Activated naive CD8-positive, alpha-beta T cell treated with anti-CD3 and anti-CD28 coated beads for 36 hours (primary cell): ENCODE results near the gene SLC1A5. TPM values are rescaled to one million over a fixed set of nuclear protein-coding genes. Genes with fewer than 3 reads are reported as not detected.
"Not testable (repeated sequence)": the region's sequence is repeated elsewhere in the genome, so short reads cannot be mapped to it uniquely, and the experiment has no call there.

Experiments
- DNase-seq: peaks from one replicate; pipeline ENCODE4 v3.0.0; 2021
- H3K27ac Mint-ChIP-seq: one replicate; pipeline ENCODE4 v1.8.0; 2022; ENCODE audit warnings: mild to moderate bottlenecking, moderate library complexity, mixed read lengths
- H3K27me3 Mint-ChIP-seq: one replicate; pipeline ENCODE4 v1.8.0; 2022; ENCODE audit warnings: mild to moderate bottlenecking, mixed read lengths
- H3K36me3 Mint-ChIP-seq: one replicate; pipeline ENCODE4 v1.8.0; 2021; ENCODE audit warnings: mild to moderate bottlenecking, mixed read lengths
- H3K4me1 Mint-ChIP-seq: one replicate; pipeline ENCODE4 v1.8.0; 2021; ENCODE audit warnings: mixed read lengths
- H3K4me3 Mint-ChIP-seq: one replicate; pipeline ENCODE4 v1.8.0; 2022; ENCODE audit warnings: mild to moderate bottlenecking, moderate library complexity, mixed read lengths
- H3K9me3 Mint-ChIP-seq: one replicate; pipeline ENCODE4 v1.8.0; 2022; ENCODE audit warnings: mixed read lengths
- total RNA-seq, 2 experiments: library from RNA; stranded (reverse); gene quantifications; one replicate each; pipeline ENCODE4 v1.2.3, GENCODE V29; 2021

The SLC1A5 gene
- total RNA-seq, 2 experiments from 2014 or later: 299 to 309 TPM

GRCh38 chr19:46785054-46785979 lies 3.1 kb downstream of the SLC1A5 start:
- Mint-ChIP-seq H3K4me1 (peaks cover 33% of the 10 kb centered on the region), H3K27ac (peak overlapping the region; percentile 98), H3K36me3 (peaks cover 65% of the 10 kb centered on the region)

GRCh38 chr19:46784262-46785053 lies 3.9 kb downstream of the SLC1A5 start:
- peak; percentile 84 for DNase-seq
- Mint-ChIP-seq H3K4me3 (peak overlapping the region; percentile 92), H3K27ac (peak overlapping the region; percentile 98), H3K27me3 (no peaks in the 10 kb centered on the region), H3K4me1 (peaks cover 33% of the 10 kb centered on the region), H3K9me3 (no peaks in the 10 kb centered on the region), H3K36me3 (peaks cover 69% of the 10 kb centered on the region)

More at GRCh38 chr19:46785054-46785979, 3.1 kb downstream of the SLC1A5 start:
- Mint-ChIP-seq H3K27me3 (no peaks in the 10 kb centered on the region), H3K9me3 (no peaks in the 10 kb centered on the region), H3K4me3 (peak overlapping the region; percentile 92)
- no peak for DNase-seq

- Mint-ChIP-seq H3K9me3 (no peaks in the 10 kb centered on the region), H3K4me3 (peak overlapping the region; percentile 92), H3K4me1 (peaks cover 28% of the 10 kb centered on the region), H3K27ac (peak overlapping the region; percentile 98), H3K27me3 (no peaks in the 10 kb centered on the region), H3K36me3 (peaks cover 72% of the 10 kb centered on the region)
- no peak for DNase-seq
Observed at GRCh38 chr19:46783670-46784069, 4.7 kb downstream of the SLC1A5 start.

GRCh38 chr19:46782355-46783019 lies 5.9 kb downstream of the SLC1A5 start:
- Mint-ChIP-seq H3K27ac (peak overlapping the region; percentile 75), H3K4me3 (peak overlapping the region; percentile 92), H3K9me3 (no peaks in the 10 kb centered on the region), H3K36me3 (peaks cover 79% of the 10 kb centered on the region), H3K27me3 (no peaks in the 10 kb centered on the region), H3K4me1 (peaks cover 32% of the 10 kb centered on the region)
- DNase-seq: no peak

- Mint-ChIP-seq H3K27ac (peak overlapping the region; percentile 11), H3K4me1 (peaks cover 12% of the 10 kb centered on the region), H3K36me3 (peaks cover 62% of the 10 kb centered on the region)
- not testable (repeated sequence) for H3K4me3 Mint-ChIP-seq, H3K27me3 Mint-ChIP-seq, DNase-seq, H3K9me3 Mint-ChIP-seq
Observed at GRCh38 chr19:46777956-46778645, 10.3 kb downstream of the SLC1A5 start.

GRCh38 chr19:46776927-46777911 lies 11.2 kb downstream of the SLC1A5 start:
- DNase-seq: peak; percentile 40
- peaks cover 6% of the 10 kb centered on the region for H3K4me1 Mint-ChIP-seq
- peak overlapping the region; percentile 50 for H3K27ac Mint-ChIP-seq

GRCh38 chr19:46775642-46776258 lies 12.6 kb downstream of the SLC1A5 start:
- Mint-ChIP-seq H3K27me3 (no peaks in the 10 kb centered on the region), H3K4me3 (no peak overlapping the region), H3K4me1 (peaks cover 6% of the 10 kb centered on the region), H3K27ac (no peak overlapping the region), H3K36me3 (peaks cover 45% of the 10 kb centered on the region), H3K9me3 (no peaks in the 10 kb centered on the region)
- no peak for DNase-seq

More at GRCh38 chr19:46776927-46777911, 11.2 kb downstream of the SLC1A5 start:
- Mint-ChIP-seq H3K27me3 (no peaks in the 10 kb centered on the region), H3K36me3 (peaks cover 53% of the 10 kb centered on the region), H3K9me3 (no peaks in the 10 kb centered on the region), H3K4me3 (no peak overlapping the region)

GRCh38 chr19:46773018-46773399 lies 15.4 kb downstream of the SLC1A5 start:
- H3K36me3 Mint-ChIP-seq: peaks cover 31% of the 10 kb centered on the region
- no peak for DNase-seq
- H3K9me3 Mint-ChIP-seq: no peaks in the 10 kb centered on the region
- H3K4me1 Mint-ChIP-seq: no peaks in the 10 kb centered on the region
- peak overlapping the region; percentile 14 for H3K27ac Mint-ChIP-seq
- no peaks in the 10 kb centered on the region for H3K27me3 Mint-ChIP-seq
- no peak overlapping the region for H3K4me3 Mint-ChIP-seq

GRCh38 chr19:46772170-46773017 lies 16.0 kb downstream of the SLC1A5 start:
- Mint-ChIP-seq H3K4me1 (no peaks in the 10 kb centered on the region), H3K27me3 (no peaks in the 10 kb centered on the region), H3K4me3 (no peak overlapping the region), H3K27ac (peak overlapping the region; percentile 14), H3K36me3 (peaks cover 25% of the 10 kb centered on the region), H3K9me3 (no peaks in the 10 kb centered on the region)
- DNase-seq: no peak

GRCh38 chr19:46768746-46769145 lies 19.6 kb downstream of the SLC1A5 start:
- not testable (repeated sequence) for H3K4me3 Mint-ChIP-seq, H3K9me3 Mint-ChIP-seq, H3K4me1 Mint-ChIP-seq, H3K27me3 Mint-ChIP-seq, DNase-seq, H3K36me3 Mint-ChIP-seq, H3K27ac Mint-ChIP-seq

- no peak overlapping the region for H3K27ac Mint-ChIP-seq
- peaks cover 2% of the 10 kb centered on the region for H3K4me1 Mint-ChIP-seq
- H3K9me3 Mint-ChIP-seq: no peaks in the 10 kb centered on the region
- DNase-seq: peak; percentile 67
- no peaks in the 10 kb centered on the region for H3K27me3 Mint-ChIP-seq
- H3K4me3 Mint-ChIP-seq: no peak overlapping the region
- no peaks in the 10 kb centered on the region for H3K36me3 Mint-ChIP-seq
Observed at GRCh38 chr19:46766569-46767317, 21.7 kb downstream of the SLC1A5 start.

- Mint-ChIP-seq H3K36me3 (no peaks in the 10 kb centered on the region), H3K4me3 (no peak overlapping the region), H3K27me3 (no peaks in the 10 kb centered on the region), H3K27ac (no peak overlapping the region), H3K9me3 (no peaks in the 10 kb centered on the region), H3K4me1 (peaks cover 2% of the 10 kb centered on the region)
- no peak for DNase-seq
Observed at GRCh38 chr19:46764817-46765291, 23.5 kb downstream of the SLC1A5 start.
